GM18870 (cell line): ENCODE data around the gene C2CD2.

ENCODE experiments used
- ATAC-seq: cut with Tn5 transposase; IDR thresholded peaks from one replicate; pipeline ENCODE4 v1.9.1; 2021; ENCODE audit warnings: moderate library complexity; ENCODE audit not compliant: unreplicated experiment

C2CD2 gene

GRCh38 chr21:41916888-41917433 is 36.9 kb downstream of the C2CD2 start:
- ATAC-seq, result no peak

DNA sequence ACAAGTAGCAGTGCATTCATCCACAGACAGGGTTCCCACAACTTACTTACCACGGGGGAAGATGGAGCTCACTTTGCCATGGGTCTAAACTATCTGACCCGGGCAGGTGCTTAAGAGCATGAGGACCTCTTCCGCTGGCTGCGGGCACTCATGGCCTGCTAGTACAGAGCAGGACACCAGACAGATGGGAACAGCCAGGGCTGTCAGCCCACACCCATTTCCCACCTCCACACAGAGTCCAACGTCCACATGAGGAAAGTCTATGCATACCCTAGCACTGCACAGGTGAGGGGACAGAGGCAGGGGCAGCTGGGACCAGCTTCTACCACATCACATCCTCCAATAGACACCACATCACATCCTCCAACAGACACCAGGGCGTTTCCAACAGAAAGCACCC is 38.9 kb downstream of the C2CD2 start:
- ATAC-seq, result no peak

DNA sequence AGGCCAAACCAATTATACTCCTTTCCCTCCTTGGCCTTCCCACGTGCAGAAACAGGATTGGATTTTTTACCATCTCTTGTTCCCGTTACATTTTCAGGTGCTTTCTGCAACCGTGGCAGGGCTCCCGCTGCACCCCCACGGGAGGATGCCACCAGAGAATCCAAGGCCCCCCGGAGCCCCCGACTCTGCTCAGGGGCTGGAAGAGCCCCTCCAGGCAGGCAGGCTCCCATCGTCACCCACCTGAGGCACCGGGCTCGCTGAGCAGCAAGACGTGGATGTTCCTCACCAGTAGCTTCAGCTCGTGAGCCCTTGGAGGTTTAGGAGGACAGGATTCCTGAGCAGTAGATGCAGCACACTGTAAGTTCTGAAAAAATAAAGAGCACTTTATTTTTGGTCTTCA is 39.5 kb downstream of the C2CD2 start:
- no peak for ATAC-seq

DNA sequence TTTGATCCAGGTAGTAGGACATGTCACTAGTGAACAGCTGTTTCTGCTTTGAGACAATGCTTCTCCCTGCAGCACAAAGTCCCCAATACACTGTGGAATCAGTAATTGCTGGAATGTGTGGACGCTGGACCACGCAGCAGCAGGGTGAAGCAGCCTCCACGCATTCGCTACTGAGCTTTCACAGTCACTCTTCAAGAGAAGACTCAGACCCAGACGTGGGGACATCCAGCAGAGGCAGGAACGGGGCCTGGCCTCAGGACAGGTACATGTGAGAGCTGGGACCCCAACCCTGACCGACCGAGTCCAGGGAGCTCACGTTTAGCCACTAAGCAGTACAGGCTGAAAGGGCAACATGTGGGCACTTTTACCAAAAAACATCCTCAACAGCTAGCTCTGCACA is 40.6 kb downstream of the C2CD2 start:
- ATAC-seq, result no peak

DNA sequence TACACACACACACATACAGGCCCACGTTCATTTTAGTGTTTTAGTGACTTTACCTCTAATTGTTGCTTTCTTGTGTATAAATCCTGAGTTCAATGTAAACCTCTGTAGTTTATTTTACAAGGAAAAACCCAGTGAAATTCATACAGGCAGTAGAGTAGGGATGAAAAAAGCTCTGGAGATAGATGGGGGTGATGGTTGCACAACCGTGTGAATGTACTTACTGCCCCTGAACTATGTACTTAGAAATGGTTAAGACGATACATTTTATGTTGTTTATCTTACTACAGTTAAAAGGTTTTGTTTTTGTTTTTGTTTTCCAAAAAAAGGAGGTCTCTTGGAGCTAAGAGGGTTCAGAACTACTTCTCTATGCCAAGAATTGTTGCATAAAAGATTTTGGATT is 45.0 kb downstream of the C2CD2 start:
- ATAC-seq, result no peak

DNA sequence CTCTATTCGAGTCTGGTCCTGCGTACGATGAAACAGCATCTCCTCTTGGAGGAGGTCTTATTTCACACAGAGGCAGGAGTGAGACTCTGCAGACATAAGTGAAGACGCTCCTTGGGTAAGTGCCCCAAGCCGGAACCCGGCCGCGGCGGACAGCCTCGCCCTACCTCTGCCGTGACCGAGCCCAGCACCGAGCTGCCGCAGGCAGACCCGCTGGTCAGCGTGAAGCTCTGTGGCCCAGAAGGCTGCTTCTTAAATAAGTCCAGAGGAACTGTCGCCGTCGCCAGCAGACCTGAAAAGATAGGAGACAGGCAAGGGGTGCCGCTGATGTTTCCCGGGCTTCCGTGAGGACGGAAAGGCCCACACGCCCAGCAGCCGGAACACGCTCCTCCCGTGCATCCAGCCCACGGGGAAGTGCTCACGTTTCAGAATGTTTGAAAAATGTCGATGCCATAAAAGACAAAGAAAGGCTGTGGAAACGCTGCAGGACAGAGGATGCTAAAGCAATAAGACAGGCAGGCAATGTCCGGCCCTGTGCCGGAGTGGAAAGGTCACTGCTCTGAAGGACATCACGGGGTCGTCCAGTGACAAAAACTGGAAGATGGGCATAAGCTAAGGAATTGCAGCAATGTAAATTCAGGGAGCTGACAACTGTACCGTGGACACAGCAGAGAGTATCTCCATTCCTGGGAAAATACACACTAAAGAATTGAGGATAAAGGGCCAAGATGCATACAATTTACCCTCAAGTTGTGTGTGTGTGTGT is 46.1 kb downstream of the C2CD2 start:
- ATAC-seq, result no peak

GRCh38 chr21:41906770-41907169 is 47.0 kb downstream of the C2CD2 start:
- ATAC-seq, result no peak

GRCh38 chr21:41903559-41904351 is 50.1 kb downstream of the C2CD2 start:
- no peak for ATAC-seq

- no peak for ATAC-seq
These were observed 50.9 kb downstream of the C2CD2 start for GRCh38 chr21:41902946-41903345.

GRCh38 chr21:41901782-41902181 is 52.0 kb downstream of the C2CD2 start:
- ATAC-seq, result no peak

DNA sequence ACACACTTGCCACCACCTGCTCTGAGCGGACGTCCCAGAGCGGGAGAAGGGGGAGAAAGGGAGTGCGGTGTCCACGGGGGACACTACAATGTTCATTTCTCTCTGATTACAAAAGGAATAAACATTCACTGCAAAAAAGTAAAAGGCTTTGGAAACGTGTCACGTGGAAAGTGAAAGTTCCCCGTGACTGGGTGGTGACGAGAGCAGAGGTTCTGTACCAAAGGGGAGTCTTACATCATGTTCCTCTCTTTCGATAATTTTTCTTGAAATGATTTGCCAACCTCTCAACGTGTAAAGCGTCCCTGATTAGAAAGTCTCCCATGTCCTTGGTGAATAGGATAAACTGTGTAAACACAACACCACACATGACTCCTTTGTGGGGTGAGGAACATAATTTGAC is 52.7 kb downstream of the C2CD2 start:
- no peak for ATAC-seq

- ATAC-seq, result no peak
These were observed 53.4 kb downstream of the C2CD2 start for GRCh38 chr21:41900401-41900800.

- ATAC-seq, result no peak
These were observed 54.2 kb downstream of the C2CD2 start for GRCh38 chr21:41899426-41900202.

GRCh38 chr21:41898998-41899397 is 54.8 kb downstream of the C2CD2 start:
- ATAC-seq, result no peak

DNA sequence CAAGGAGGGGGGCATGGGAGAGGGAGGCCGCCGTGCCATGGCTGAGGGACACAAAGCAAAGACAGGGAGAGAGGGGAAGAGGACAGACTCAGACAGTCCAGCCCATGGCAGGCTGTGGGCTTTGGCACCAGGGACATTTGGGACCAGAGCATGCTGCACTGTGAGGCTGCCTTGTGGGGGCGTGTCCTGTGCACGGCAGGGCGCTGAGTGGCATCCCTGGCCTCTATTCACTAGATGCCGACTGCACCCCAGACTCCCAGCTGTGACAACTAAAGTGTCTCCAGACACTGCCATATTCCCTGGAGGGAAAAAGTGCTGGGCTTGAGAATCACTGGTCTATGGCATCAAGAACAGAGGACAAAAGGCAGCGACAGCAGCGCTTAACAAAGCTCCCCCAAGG is 56.1 kb downstream of the C2CD2 start:
- ATAC-seq, result no peak

DNA sequence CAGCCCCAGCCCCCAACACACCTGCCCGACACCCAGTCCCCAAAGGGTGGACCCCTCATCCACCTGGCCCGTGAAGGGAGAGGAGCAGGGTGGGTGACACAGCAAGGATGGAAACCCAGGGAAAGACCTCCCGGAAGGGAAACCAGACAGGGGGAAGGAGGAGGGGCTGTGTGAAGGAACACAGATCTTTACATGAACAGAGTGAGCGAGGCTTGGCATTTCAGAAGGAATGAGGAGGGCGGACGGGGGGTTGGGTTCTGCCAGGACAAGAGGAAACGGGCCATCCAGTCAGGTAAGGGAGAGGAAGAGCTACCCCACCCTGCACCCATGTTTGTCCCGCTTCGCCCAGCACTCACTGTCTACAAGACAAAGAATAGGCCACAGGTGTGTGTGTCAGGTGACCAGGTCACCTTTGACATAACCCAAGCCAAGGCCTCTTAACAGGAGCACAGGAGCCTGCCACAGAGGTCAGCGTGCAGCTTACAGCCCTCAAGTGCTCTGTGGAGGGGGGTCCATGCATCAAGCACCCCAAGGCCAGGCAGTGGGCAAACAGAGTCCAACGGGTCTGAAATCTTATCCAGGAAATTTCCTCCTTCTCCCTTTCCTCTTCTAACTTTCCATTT is 56.7 kb downstream of the C2CD2 start:
- ATAC-seq, result no peak

- ATAC-seq, result no peak
These were observed 58.0 kb downstream of the C2CD2 start for GRCh38 chr21:41895643-41896493.

- no peak for ATAC-seq
These were observed 58.8 kb downstream of the C2CD2 start for GRCh38 chr21:41894922-41895557.

DNA sequence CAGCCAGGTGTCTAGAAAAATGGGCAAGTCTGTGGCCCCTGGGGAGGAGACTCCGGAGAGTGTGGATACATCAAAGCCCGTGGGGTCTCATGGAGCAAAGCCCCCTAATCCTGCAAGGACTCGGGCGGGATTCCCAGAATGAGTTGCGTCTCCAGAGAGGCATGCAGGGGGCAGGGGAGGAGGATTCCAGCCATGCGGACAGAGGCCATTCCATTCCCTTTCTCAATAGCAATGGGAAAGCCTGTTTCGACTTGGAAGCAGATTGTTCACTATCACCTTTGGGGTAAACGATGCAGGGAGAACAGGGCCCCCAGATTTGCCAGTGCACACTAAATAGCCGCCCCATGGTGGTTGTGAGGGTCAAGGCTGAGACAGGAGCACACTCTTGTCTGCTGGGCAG is 59.3 kb downstream of the C2CD2 start:
- ATAC-seq, result no peak

GRCh38 chr21:41892726-41893125 is 61.1 kb downstream of the C2CD2 start:
- ATAC-seq, result no peak
